Lung (tissue), 12 donors: ENCODE data around the gene FAM120AOS. TPM values are rescaled to one million over a fixed set of nuclear protein-coding genes. Genes with fewer than 3 reads are reported as not detected.

Source experiments
- ATAC-seq: fragments of 200-7000 bp; cut with Tn5 transposase; one replicate; pipeline ENCODE4 v1.9.1; 2020; ENCODE audit warnings: moderate number of reproducible peaks; ENCODE audit not compliant: insufficient read depth, low FRiP score
- DNase-seq, 3 donors: peaks; one replicate each; pipeline ENCODE4 v3.0.0-alpha.2; 2013 to 2017
- H3K27ac ChIP-seq, 2 donors: one replicate each; pipeline ENCODE4 v1.5.1; 2013; ENCODE audit warnings: mild to moderate bottlenecking in 2 of 2, moderate library complexity in 2 of 2, control low read depth in 1 of 2, inconsistent platforms in 1 of 2, low read depth in 1 of 2, low read length in 1 of 2
- H3K27me3 ChIP-seq, 3 donors: one replicate each; pipeline ENCODE4 v1.5.1; 2013; ENCODE audit warnings: low read length in 2 of 3; ENCODE audit not compliant: control insufficient read depth in 3 of 3, insufficient read depth in 3 of 3
- H3K36me3 ChIP-seq, 4 donors: one replicate each; pipeline ENCODE4 v1.5.1; 2013; ENCODE audit warnings: low read length in 4 of 4, mild to moderate bottlenecking in 1 of 4, moderate library complexity in 1 of 4; ENCODE audit not compliant: control insufficient read depth in 4 of 4, insufficient read depth in 4 of 4
- H3K4me1 ChIP-seq, 5 donors: one replicate each; pipeline ENCODE4 v1.5.1; 2013; ENCODE audit warnings: low read length in 5 of 5, mild to moderate bottlenecking in 2 of 5, moderate library complexity in 1 of 5; ENCODE audit not compliant: control insufficient read depth in 5 of 5, insufficient read depth in 5 of 5
- H3K4me3 ChIP-seq: one replicate; pipeline ENCODE4 v1.5.1; 2013; ENCODE audit warnings: mild to moderate bottlenecking, control low read depth, moderate library complexity
- H3K9ac ChIP-seq, 2 donors: one replicate each; pipeline ENCODE4 v1.5.1; 2013; ENCODE audit warnings: low read length in 2 of 2, control low read depth in 1 of 2; ENCODE audit not compliant: insufficient read depth in 1 of 2
- H3K9me3 ChIP-seq, 4 donors: one replicate each; pipeline ENCODE4 v1.5.1; 2013; ENCODE audit warnings: low read length in 3 of 4, mild to moderate bottlenecking in 1 of 4, moderate library complexity in 1 of 4; ENCODE audit not compliant: control insufficient read depth in 4 of 4, insufficient read depth in 3 of 4
- CTCF ChIP-seq: IDR thresholded peaks from 2 replicates; pipeline ENCODE4 v1.5.1; 2012; ENCODE audit warnings: mild to moderate bottlenecking; ENCODE audit errors: control extremely low read depth, extremely low read depth
- WGBS, 2 donors: extraction: QIAGEN DNeasy Blood & Tissue Kit; methylation state at CpG; one replicate each; pipeline ENCODE4 v1.1.7; 2013; 5-methylcytosine and 5-hydroxymethylcytosine counted together
- polyA plus RNA-seq, 2 donors: library from polyadenylated mRNA; stranded (reverse); fragments of 200-250 nt; gene quantifications; one replicate each; pipeline ENCODE4 v1.2.1, GENCODE V29; 2013
- total RNA-seq, 2 donors: library from RNA; depleted of rRNA in 1 of 2; stranded (reverse); fragments of >200 nt in 1 of 2; gene quantifications; one replicate each; pipeline ENCODE4 v1.2.1, GENCODE V29; 2014 to 2021
- donor health status: control.
- donor health status: control.
- donor health status: Bipolar disorder and iron deficiency.
- donor health status: healthy.
- donor health status: DM: yes; HTN: yes; CAD: no.

The FAM120AOS gene
- total and polyA plus RNA-seq, 4 donors = 27.2 to 51.6 (median 36.5) TPM

GRCh38 chr9:93451849-93452709 is 1.3 kb downstream of the FAM120AOS start:
- H3K4me1 ChIP-seq = peaks cover 0 to 19% (median 10%) of the 10 kb centered on the region in 5 donors
- no peak for TF ChIP-seq CTCF
- 0 to 1% methylated on average over 47 to 92 of the region's 92 CpGs for WGBS, 2 donors
- H3K9me3 ChIP-seq = no peaks in the 10 kb centered on the region
- ATAC-seq (no peak), DNase-seq (peak; percentile 28 to 59 (median 35))
- no peaks in the 10 kb centered on the region for H3K27me3 ChIP-seq
- peak overlapping the region; percentile 90 for H3K4me3 ChIP-seq
- H3K9ac ChIP-seq = peak overlapping the region; percentile 55 to 78
- peak overlapping the region; percentile 97 to 99 for H3K27ac ChIP-seq
- H3K36me3 ChIP-seq = peaks cover 5 to 19% (median 13%) of the 10 kb centered on the region in 4 donors

- H3K27ac ChIP-seq = peak within 1 kb of the TSS; percentile 98 to 99
- no peaks in the 10 kb centered on the region for H3K27me3 ChIP-seq
- peak within 1 kb of the TSS; percentile 78 to 84 for H3K9ac ChIP-seq
- 0% methylated on average over 57 to 100 of the region's 100 CpGs for WGBS, 2 donors
- no peaks in the 10 kb centered on the region for H3K9me3 ChIP-seq
- no peak for TF ChIP-seq CTCF
- H3K4me1 ChIP-seq = peaks cover 0 to 19% (median 10%) of the 10 kb centered on the region in 5 donors
- peak; percentile 75 for ATAC-seq
- peak within 1 kb of the TSS; percentile 90 for H3K4me3 ChIP-seq
- H3K36me3 ChIP-seq = peaks cover 10 to 26% (median 16%) of the 10 kb centered on the region in 4 donors
- DNase-seq = peak; percentile 81 to 89 (median 84)
Observed at GRCh38 chr9:93450945-93451815, 2.2 kb downstream of the FAM120AOS start, which contains the start of gene FAM120A. Gene FAM120A (plus strand): TSS chr9:93451685. CDS start chr9:93451916, 231 bp downstream.

- Histone ChIP-seq H3K4me1 (peaks cover 0 to 10% (median 5%) of the 10 kb centered on the region in 5 donors), H3K9me3 (no peaks in the 10 kb centered on the region), H3K4me3 (no peak overlapping the region), H3K27me3 (no peaks in the 10 kb centered on the region), H3K36me3 (peaks cover 10 to 26% (median 17%) of the 10 kb centered on the region in 4 donors), H3K9ac (no peak overlapping the region), H3K27ac (no peak overlapping the region)
- DNase-seq (no peak), ATAC-seq (no peak)
- no peak for TF ChIP-seq CTCF
- WGBS, 2 donors = 96 to 97% methylated on average over 4 of the region's 4 CpGs
Observed at GRCh38 chr9:93447655-93448054, 5.7 kb downstream of the FAM120AOS start.
